ENCODE measurements around the gene CAMSAP2. TPM values are rescaled to one million over a fixed set of nuclear protein-coding genes. Genes with fewer than 3 reads are reported as not detected.
"Not testable (repeated sequence)": the region's sequence is repeated elsewhere in the genome, so short reads cannot be mapped to it uniquely, and the experiment has no call there.

The CAMSAP2 gene
- total RNA-seq, 1 experiment from 2014 or later = 17.3 TPM

DNA sequence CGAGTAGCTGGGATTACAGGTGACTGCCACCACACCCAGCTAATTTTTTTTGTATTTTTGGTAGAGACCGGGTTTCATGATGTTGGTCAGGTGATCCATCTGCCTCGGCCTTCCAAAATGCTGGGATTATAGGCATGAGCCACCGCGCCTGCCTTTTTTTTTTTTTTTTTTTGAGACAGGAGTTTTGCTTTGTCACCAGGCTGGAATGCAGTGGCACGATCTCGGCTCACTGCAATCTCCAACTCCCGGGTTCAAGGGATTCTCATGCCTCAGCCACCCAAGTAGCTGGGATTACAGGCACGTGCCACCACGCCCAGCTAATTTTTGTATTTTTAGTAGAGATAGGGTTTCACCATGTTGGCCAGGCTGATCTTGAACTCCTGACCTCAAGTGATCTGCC is 12.1 kb downstream of the CAMSAP2 start:
- H3K4me3 ChIP-seq (ENCODE audit: insufficient read depth, low read depth, low read length); H3K27me3 ChIP-seq (ENCODE audit: control insufficient read depth, insufficient read depth, low read length); DNase-seq; H3K36me3 ChIP-seq (replicated peaks; ENCODE audit: control insufficient read depth, insufficient read depth, low read length): not testable (repeated sequence)

DNA sequence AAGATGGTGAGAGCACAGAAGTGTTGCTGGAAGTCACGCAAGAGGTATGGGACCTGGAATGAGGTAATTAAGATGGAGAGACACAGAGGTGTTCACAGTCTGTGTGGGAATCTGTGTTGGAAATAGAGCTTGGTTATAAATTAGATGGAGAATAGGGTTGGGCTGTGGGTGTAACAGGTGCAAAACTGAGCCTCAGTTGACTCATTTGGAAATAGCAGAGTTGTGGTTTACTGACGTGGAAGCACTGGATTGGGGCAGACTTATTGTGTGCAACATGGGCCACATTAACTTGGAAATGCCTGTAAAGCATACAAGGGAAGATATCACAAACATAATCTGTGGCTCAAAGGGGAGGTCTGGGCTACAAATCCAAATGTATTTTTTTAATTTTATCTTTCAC is 13.0 kb downstream of the CAMSAP2 start:
- DNase-seq = no peak
- no peak overlapping the region for H3K4me3 ChIP-seq (ENCODE audit: insufficient read depth, low read depth, low read length)
- H3K27me3 ChIP-seq (ENCODE audit: control insufficient read depth, insufficient read depth, low read length) = no peaks in the 10 kb centered on the region
- no peaks in the 10 kb centered on the region; the same call in 1 of the 2 replicates for H3K36me3 ChIP-seq (replicated peaks; ENCODE audit: control insufficient read depth, insufficient read depth, low read length)

DNA sequence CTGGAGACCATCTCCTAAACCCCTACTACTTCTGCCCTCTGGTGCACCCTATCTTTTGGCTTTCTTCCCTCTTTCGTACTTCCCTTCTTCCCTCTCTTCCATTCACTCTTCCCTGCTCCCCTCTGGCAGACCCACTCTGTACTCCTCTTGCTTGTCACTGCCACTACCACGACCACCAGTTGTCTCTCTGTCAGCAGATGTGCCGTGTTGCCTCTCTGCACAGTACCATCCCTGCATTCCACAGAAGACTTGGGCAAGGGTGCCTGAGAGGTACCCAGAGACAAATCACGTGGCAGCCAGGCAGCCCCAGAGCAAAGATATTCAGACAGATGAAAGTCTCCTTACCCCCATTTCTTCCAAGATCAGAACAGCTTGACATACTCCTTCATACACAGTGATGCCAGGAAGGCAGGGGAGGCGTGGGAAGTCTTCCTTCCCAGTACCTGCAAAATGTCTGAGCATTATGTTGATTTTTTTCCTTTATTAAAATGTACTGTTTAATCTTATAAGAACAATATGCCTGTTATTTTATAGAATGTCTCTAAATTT is 15.0 kb downstream of the CAMSAP2 start:
- H3K36me3 ChIP-seq (replicated peaks; ENCODE audit: control insufficient read depth, insufficient read depth, low read length) = no peaks in the 10 kb centered on the region; the same call in 1 of the 2 replicates
- no peaks in the 10 kb centered on the region for H3K27me3 ChIP-seq (ENCODE audit: control insufficient read depth, insufficient read depth, low read length)
- DNase-seq = no peak
- no peak overlapping the region for H3K4me3 ChIP-seq (ENCODE audit: insufficient read depth, low read depth, low read length)

- no peaks in the 10 kb centered on the region; the same call in 1 of the 2 replicates for H3K36me3 ChIP-seq (replicated peaks; ENCODE audit: control insufficient read depth, insufficient read depth, low read length)
- H3K4me3 ChIP-seq (ENCODE audit: insufficient read depth, low read depth, low read length) = no peak overlapping the region
- no peaks in the 10 kb centered on the region for H3K27me3 ChIP-seq (ENCODE audit: control insufficient read depth, insufficient read depth, low read length)
- DNase-seq = no peak
Observed at GRCh38 chr1:200755456-200755855, 16.8 kb downstream of the CAMSAP2 start.

GRCh38 chr1:200762089-200762488 is 23.4 kb downstream of the CAMSAP2 start:
- Histone ChIP-seq H3K4me3 (ENCODE audit: insufficient read depth, low read depth, low read length) (no peak overlapping the region), H3K36me3 (replicated peaks; ENCODE audit: control insufficient read depth, insufficient read depth, low read length) (peaks cover 1% of the 10 kb centered on the region), H3K27me3 (ENCODE audit: control insufficient read depth, insufficient read depth, low read length) (no peaks in the 10 kb centered on the region)
- no peak for DNase-seq

- DNase-seq = no peak
- H3K4me3 ChIP-seq (ENCODE audit: insufficient read depth, low read depth, low read length) = no peak overlapping the region
- H3K36me3 ChIP-seq (replicated peaks; ENCODE audit: control insufficient read depth, insufficient read depth, low read length) = no peaks in the 10 kb centered on the region; the same call in 1 of the 2 replicates
Observed at GRCh38 chr1:200767321-200767720, 28.6 kb downstream of the CAMSAP2 start.

DNA sequence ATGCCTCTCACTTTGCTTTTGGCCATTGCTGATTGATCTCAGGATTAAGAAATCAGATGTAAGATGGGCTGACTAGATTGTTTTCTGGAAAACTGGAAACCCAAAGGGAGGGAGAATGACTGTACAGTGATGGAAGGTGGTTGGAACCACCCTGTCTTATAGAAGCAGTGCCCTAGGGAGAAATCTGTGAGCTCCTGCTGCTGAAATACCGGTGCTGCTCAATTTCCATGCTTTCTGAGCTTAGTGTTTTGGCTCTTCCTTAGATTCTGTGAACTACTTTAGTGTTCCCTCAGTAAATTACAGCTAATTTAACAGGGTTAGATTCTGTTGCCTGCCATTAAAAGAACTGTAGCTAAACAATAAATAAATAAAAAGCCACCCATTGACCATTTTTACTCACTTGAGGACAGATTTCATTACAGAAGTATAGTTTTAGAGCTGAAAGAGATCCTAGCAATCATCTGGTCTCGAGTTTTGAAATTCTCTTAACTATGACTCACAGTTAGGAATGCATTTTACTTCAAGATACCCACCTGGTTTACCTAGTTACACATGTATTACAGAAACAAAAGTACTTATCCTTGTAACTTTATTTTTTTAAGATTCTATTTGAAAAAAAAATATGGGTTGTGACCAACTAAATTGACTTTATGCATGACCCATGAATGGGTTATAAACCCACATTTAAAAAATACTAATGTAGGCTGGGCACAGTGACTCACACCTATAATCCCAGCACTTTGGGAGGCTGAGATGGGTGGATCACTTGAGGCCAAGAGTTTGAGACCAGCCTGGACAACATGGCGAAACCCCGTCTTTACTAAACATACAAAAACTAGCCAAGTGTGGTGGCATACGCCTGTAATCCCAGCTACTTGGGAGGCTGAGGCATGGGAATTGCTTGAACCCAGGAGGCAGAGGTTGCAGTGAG is 33.2 kb downstream of the CAMSAP2 start:
- Histone ChIP-seq H3K4me3 (ENCODE audit: insufficient read depth, low read depth, low read length) (no peak overlapping the region), H3K27me3 (ENCODE audit: control insufficient read depth, insufficient read depth, low read length) (no peaks in the 10 kb centered on the region), H3K36me3 (replicated peaks; ENCODE audit: control insufficient read depth, insufficient read depth, low read length) (no peaks in the 10 kb centered on the region; the same call in 1 of the 2 replicates)
- DNase-seq = no peak

More at GRCh38 chr1:200767321-200767720, 28.6 kb downstream of the CAMSAP2 start:
- no peaks in the 10 kb centered on the region for H3K27me3 ChIP-seq (ENCODE audit: control insufficient read depth, insufficient read depth, low read length)

GRCh38 chr1:200774311-200774710 is 35.6 kb downstream of the CAMSAP2 start:
- H3K4me3 ChIP-seq (ENCODE audit: insufficient read depth, low read depth, low read length) = no peak overlapping the region
- no peaks in the 10 kb centered on the region; the same call in 1 of the 2 replicates for H3K36me3 ChIP-seq (replicated peaks; ENCODE audit: control insufficient read depth, insufficient read depth, low read length)
- no peaks in the 10 kb centered on the region for H3K27me3 ChIP-seq (ENCODE audit: control insufficient read depth, insufficient read depth, low read length)
- no peak for DNase-seq

DNA sequence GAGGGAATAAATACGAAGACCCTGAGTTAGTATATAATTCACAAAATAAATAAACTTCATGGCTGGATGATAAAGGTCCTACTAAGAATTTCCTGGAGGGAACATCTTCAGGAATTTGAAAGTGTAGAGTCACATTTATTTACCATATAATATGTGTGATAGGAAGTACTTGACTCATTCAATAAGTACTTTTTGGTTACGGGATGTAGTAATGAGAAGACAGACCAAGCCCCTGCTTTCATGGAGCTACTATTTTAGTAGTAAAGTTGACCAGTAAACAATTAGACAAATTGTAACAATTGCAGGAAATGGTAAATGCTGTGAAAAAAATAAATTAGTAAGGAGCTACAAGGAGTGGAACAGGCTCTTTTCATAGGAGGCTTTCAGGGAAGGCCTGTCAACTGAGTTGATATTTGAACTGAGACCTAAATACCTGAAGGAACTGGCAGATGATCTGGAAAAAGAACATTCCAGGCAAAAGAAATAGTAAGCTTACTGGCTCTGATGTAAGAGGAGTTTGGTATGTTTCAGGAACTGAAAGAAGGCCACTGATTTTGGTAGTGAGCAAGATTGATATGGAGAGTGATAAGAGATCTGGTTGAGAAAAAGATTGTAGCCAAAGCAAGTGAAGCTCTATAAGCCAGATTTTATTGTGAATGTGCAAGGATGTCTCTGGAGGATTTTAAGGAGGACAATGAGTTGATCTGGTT is 36.2 kb downstream of the CAMSAP2 start:
- no peaks in the 10 kb centered on the region for H3K27me3 ChIP-seq (ENCODE audit: control insufficient read depth, insufficient read depth, low read length)
- no peak overlapping the region for H3K4me3 ChIP-seq (ENCODE audit: insufficient read depth, low read depth, low read length)
- H3K36me3 ChIP-seq (replicated peaks; ENCODE audit: control insufficient read depth, insufficient read depth, low read length) = no peaks in the 10 kb centered on the region; the same call in 1 of the 2 replicates
- no peak for DNase-seq

DNA sequence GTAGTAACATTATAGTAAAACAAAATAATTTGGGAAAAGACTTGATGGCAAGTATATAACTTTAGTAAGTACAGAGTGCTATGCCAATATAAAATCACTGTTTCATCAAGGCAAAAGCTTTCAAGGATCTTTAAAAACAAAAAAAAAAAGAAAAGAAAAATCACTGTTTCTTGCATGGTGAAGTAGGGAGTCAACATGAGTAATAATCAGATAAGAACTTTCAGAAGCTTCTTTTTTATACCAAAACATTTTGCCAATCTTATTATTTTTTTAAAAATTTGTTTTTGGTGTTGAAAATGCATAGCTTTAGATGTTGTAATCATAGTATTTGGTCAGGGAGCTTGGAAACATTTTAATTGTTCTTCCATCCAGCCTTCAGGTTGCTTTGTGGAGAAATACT is 37.2 kb downstream of the CAMSAP2 start:
- no peak for DNase-seq
- Histone ChIP-seq H3K4me3 (ENCODE audit: insufficient read depth, low read depth, low read length) (no peak overlapping the region), H3K27me3 (ENCODE audit: control insufficient read depth, insufficient read depth, low read length) (no peaks in the 10 kb centered on the region), H3K36me3 (replicated peaks; ENCODE audit: control insufficient read depth, insufficient read depth, low read length) (no peaks in the 10 kb centered on the region; the same call in 1 of the 2 replicates)

DNA sequence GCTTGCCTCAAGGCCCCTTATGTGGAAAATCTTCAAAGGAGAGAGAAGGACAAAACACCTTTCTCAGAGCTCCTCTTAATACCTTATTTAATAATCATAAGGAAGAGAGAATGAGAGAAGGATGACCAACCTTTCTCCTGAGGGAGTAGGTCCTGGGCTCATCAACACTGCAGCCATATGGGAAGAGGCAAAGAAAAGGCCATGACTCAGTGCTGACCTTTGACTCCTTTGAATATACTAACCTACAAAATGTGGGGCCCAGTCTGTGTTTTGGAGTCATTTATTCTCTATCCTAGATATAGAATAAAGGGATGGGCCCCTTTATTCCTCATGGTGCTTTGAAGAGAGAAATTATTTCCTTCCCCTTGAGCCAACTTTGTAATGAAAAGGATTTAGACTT is 38.3 kb downstream of the CAMSAP2 start:
- no peak overlapping the region for H3K4me3 ChIP-seq (ENCODE audit: insufficient read depth, low read depth, low read length)
- no peaks in the 10 kb centered on the region for H3K27me3 ChIP-seq (ENCODE audit: control insufficient read depth, insufficient read depth, low read length)
- no peaks in the 10 kb centered on the region for H3K36me3 ChIP-seq (replicated peaks; ENCODE audit: control insufficient read depth, insufficient read depth, low read length)
- DNase-seq = no peak

GRCh38 chr1:200778766-200779165 is 40.1 kb downstream of the CAMSAP2 start:
- Histone ChIP-seq H3K36me3 (replicated peaks; ENCODE audit: control insufficient read depth, insufficient read depth, low read length) (no peaks in the 10 kb centered on the region; the same call in 1 of the 2 replicates), H3K4me3 (ENCODE audit: insufficient read depth, low read depth, low read length) (no peak overlapping the region), H3K27me3 (ENCODE audit: control insufficient read depth, insufficient read depth, low read length) (no peaks in the 10 kb centered on the region)
- no peak for DNase-seq

GRCh38 chr1:200779326-200779725 is 40.6 kb downstream of the CAMSAP2 start:
- DNase-seq = no peak
- Histone ChIP-seq H3K36me3 (replicated peaks; ENCODE audit: control insufficient read depth, insufficient read depth, low read length) (no peaks in the 10 kb centered on the region; the same call in 1 of the 2 replicates), H3K4me3 (ENCODE audit: insufficient read depth, low read depth, low read length) (no peak overlapping the region), H3K27me3 (ENCODE audit: control insufficient read depth, insufficient read depth, low read length) (no peaks in the 10 kb centered on the region)

- Histone ChIP-seq H3K36me3 (replicated peaks; ENCODE audit: control insufficient read depth, insufficient read depth, low read length) (no peaks in the 10 kb centered on the region; the same call in 1 of the 2 replicates), H3K4me3 (ENCODE audit: insufficient read depth, low read depth, low read length) (no peak overlapping the region), H3K27me3 (ENCODE audit: control insufficient read depth, insufficient read depth, low read length) (no peaks in the 10 kb centered on the region)
- DNase-seq = no peak
Observed at GRCh38 chr1:200780545-200781369, 42.1 kb downstream of the CAMSAP2 start.

Measured in H7 (cell line).